ENCODE measurements around the gene RAB11A.

RAB11A gene

DNA sequence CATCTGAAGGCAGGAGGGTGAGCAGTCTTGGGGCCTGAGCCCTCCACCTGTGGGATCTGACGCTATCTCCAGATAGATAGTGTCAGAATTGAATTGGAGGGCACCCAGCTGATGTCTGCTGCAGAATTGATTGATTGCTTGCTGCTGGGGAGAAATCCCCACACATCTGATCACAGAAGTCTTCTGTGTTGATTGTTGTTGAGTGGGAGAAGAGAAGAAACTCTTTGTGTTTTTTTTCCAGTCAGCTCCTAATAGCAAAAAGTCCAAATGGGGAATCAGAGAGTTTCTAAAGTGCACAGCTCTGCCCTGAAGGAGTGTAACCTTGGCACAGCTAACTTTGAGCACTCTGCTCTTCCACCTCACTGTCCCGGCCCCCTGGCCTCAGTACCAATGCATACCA lies 66.1 kb downstream of the RAB11A start:
- in situ Hi-C loops (cut with MboI; ENCODE audit: low sequenced_read_pairs), result no loop called here

DNA sequence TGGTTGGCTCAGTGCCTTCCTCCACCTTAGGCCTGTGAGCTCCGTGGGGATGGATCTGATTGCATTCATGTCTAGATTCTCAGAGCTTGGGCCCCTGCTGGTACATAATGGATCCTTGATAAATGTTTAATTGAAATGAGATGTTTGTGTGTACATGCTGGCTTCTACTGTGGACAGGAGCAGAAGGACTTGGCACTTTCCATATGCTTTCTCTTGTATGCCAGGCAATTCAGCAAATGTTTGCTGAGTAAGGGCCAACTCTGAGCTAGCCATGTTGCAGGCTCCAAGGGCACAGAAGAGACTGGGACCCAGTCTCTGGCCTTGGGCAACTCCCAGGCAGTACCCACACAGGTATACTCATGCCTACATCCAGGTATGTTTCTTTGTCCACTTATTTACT lies 67.0 kb downstream of the RAB11A start:
- in situ Hi-C loops (cut with MboI; ENCODE audit: low sequenced_read_pairs), result no loop called here

DNA sequence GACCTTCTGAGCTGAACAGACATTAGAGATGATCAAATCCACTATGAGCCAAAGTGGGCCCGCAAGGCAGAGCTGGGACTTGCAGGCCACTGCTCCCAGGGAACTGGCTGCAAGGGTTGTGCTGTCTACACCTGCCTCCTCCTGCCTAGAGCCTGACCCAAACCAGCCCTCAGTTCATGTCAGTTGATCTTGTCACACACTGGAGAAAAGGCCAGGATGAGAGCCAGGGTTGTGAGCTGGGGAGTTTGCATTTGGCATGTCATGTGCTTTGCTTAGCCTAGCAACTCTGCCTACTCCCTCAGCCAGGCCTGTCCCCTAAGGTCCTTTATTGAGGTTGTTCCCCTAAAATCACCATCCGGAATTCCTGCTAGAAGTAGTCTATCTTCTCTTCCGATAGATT lies 67.8 kb downstream of the RAB11A start:
- in situ Hi-C loops (cut with MboI; ENCODE audit: low sequenced_read_pairs), result no loop called here

DNA sequence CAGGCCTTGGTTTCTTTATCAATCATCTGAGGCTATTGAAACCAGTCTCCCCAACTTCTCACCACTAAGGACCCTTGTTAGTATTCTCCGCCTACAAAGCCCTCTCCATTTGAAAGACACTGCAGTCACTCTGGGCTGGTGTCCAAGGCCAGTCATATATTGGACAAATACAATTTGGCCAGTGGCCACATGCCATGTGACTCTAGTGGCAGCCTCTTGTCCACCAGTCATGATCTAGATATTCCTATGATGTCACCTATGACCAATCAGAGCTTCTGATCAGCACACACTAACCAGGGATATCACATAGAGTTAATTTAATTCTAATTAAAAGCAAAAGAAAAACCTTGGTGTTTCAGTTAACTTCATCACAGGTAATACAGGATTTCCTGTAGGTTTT lies 68.2 kb downstream of the RAB11A start:
- in situ Hi-C loops (cut with MboI; ENCODE audit: low sequenced_read_pairs), result no loop called here

DNA sequence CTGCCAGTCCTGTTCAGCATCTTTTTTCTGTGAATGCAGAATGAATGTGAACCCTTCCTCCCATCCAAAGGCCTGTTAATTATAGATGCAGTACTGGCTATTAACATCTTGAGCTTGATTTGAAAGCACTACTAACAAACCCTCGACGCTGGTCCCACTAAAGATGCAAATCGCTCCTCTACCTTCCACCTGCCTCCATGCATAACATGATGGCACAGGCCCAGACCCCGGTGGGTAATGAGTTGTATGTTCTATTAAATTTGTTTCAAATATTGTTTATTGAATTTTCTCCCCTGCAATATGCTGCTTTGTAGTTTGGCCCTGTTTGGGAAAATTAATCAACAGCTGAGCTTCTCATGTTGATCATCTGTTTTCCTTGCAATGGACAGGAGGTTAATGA lies 69.3 kb downstream of the RAB11A start:
- in situ Hi-C loops (cut with MboI; ENCODE audit: low sequenced_read_pairs), result no loop called here

DNA sequence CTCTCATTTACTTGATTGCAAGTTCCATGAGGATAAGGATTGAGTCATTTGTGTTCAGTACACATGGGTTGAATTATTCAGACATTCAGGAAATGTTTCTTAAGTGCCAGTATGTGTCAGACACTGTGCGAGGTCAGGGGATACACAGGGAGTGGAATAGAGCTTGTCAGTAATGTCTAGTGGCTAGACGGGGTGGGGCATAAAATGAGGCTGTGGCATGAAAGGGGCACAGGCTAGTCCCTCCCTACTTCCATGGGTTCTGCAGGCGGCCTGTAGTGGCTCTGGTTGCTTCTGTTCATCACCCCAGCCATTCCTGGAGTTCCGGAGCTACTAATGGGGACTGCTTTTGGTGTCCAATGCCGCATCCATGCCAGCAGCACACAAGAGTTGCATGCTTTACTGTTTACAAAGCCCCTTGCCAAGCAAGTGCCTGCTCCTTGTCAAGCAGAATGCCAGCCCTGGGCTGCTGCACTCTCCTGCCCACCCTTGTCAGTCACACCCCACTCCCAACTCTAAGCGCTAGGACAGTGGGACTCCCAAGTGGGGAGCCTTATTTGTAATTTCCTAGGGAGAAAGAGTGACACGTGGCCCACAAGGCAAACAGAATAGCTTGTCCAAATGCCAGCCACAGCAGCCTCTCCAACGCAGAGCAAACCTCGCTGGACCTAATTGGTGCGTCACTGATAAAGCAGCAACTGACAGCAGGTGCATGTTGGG lies 70.8 kb downstream of the RAB11A start:
- in situ Hi-C loops (cut with MboI; ENCODE audit: low sequenced_read_pairs), result no loop called here

DNA sequence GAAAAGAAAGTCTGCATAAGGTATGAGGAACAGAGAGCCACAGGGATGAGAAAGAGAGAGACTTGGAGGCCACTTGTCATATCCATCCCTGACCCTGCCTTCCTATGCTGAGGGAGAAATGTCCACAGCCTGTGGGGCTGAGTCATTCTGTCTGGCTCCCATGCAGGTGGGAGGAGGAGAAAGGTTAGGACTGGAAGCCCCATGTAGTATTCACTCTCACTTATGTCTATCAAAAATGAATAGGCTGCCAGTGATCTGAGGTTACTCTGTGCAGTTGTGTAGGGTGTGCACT lies 71.3 kb downstream of the RAB11A start:
- in situ Hi-C loops (cut with MboI; ENCODE audit: low sequenced_read_pairs), result no loop called here

All from HL-60/S4 treated with retinoic acid at 250 ng/mL for 4 days and 3 days (cell line).